Testis (tissue), 2 donors: ENCODE data around the gene RBM42.

Source experiments
- POLR2A ChIP-seq: fragments of 450-650 bp; IDR thresholded peaks from one replicate; pipeline ENCODE4 v1.6.1; 2017; ENCODE audit warnings: antibody characterized with exemption, mild to moderate bottlenecking, moderate library complexity
- TF ChIP-seq, protein P1 (sequence below), 3 experiments: fragments of 450-650 bp in 2 of 3; fragments of 200-600 bp in 1 of 3; sonication (generic) in 1 of 3; IDR thresholded peaks; one replicate each; pipeline ENCODE4 v1.5.1; 2016 to 2019; ENCODE audit warnings: antibody characterized with exemption in 3 of 3, mild to moderate bottlenecking in 2 of 3, moderate library complexity in 1 of 3

DNA sequence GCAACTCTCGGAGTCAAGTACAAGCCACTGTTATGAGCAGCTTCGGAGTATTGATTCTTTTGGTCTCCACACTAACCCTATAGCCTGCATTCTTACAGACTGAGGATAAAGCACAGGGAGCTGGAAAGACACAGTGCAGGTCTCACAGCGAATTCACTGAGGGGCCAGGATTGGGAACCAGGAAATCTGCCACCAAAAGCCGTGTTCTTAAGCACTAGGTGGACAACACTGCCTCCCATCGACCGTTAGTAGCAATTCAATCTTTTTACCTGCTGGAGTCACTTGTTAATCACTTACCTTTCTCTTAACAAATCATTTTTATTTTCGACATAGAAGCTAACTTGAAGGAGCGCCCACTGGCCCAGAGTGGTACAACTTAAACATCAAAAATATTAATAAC is 36.6 kb upstream of the RBM42 start:
- TF ChIP-seq, protein P1, sequence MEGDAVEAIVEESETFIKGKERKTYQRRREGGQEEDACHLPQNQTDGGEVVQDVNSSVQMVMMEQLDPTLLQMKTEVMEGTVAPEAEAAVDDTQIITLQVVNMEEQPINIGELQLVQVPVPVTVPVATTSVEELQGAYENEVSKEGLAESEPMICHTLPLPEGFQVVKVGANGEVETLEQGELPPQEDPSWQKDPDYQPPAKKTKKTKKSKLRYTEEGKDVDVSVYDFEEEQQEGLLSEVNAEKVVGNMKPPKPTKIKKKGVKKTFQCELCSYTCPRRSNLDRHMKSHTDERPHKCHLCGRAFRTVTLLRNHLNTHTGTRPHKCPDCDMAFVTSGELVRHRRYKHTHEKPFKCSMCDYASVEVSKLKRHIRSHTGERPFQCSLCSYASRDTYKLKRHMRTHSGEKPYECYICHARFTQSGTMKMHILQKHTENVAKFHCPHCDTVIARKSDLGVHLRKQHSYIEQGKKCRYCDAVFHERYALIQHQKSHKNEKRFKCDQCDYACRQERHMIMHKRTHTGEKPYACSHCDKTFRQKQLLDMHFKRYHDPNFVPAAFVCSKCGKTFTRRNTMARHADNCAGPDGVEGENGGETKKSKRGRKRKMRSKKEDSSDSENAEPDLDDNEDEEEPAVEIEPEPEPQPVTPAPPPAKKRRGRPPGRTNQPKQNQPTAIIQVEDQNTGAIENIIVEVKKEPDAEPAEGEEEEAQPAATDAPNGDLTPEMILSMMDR (IDR thresholded peaks at IDR 0.05), result peak in 2 of 3 experiments; percentile 26 to 30
- TF ChIP-seq POLR2A, result no peak
